HG02678 (cell line): ENCODE results near the gene C4BPA.

Experiments
- ATAC-seq: cut with Tn5 transposase; IDR thresholded peaks from one replicate; pipeline ENCODE4 v1.9.1; 2021; ENCODE audit warnings: mild to moderate bottlenecking, moderate library complexity; ENCODE audit not compliant: unreplicated experiment

Gene C4BPA

GRCh38 chr1:207112616-207113296 lies 8.7 kb downstream of the C4BPA start:
- ATAC-seq: no peak

DNA sequence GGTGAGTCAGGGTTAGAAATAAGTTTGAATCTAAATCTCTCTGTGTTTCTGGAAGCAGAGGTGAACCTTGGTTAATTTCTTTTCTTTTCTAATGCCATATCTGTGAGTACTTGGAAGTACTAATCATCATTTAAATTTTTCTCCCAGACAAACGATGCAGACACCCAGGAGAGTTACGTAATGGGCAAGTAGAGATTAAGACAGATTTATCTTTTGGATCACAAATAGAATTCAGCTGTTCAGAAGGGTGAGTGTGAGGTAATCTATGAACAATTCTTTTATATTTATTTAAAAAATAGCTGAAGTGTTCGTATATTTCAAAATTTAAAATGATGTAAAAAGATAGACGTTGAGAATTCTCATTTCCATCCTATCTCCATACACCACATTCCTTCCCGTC lies 11.2 kb downstream of the C4BPA start:
- no peak for ATAC-seq

DNA sequence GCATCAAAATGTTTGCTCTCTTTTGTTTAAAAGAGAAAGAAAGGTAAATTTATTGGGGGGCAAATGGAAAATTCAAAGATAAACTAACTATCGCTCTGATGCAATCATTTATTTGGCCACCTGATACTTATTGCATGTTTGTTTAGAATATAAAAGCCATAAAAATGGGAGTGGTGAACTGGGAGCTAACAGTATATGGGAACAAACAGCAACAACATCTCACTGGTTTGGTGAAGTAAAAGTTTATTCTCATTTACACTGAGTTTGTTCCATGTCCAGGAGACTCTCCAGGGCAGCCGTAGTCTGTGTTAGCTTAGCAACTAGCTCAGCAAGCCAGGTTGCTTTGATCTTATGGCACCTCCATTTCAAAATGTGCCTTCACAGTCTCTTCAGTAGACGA lies 20.4 kb downstream of the C4BPA start:
- ATAC-seq: no peak

GRCh38 chr1:207128336-207128921 lies 24.4 kb downstream of the C4BPA start:
- ATAC-seq: no peak

DNA sequence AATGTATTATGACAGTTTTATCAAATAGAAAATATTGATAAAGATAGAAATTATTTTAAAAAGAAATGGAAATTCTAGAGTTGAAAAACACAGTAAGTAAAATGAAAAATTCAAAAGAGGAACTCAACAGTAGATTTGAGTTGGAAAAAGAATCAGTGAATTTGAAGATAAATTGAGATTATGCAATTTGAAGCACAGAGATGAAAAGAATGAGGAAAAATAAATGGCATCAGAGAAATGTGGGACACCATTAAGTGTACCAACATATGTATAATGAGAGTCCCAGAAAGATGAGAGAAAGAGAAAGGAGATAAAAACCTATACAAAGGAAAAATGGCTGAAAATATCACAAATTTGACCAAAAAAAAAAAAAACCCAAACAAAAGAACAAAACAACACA lies 25.0 kb downstream of the C4BPA start:
- no peak for ATAC-seq

GRCh38 chr1:207130252-207131036 lies 26.4 kb downstream of the C4BPA start:
- no peak for ATAC-seq

- no peak for ATAC-seq
These were observed 27.1 kb downstream of the C4BPA start for GRCh38 chr1:207131163-207131562.

GRCh38 chr1:207134581-207134980 lies 30.5 kb downstream of the C4BPA start:
- ATAC-seq: no peak

GRCh38 chr1:207139616-207140015 lies 35.6 kb downstream of the C4BPA start:
- no peak for ATAC-seq

GRCh38 chr1:207140536-207140935 lies 36.5 kb downstream of the C4BPA start:
- ATAC-seq: no peak

DNA sequence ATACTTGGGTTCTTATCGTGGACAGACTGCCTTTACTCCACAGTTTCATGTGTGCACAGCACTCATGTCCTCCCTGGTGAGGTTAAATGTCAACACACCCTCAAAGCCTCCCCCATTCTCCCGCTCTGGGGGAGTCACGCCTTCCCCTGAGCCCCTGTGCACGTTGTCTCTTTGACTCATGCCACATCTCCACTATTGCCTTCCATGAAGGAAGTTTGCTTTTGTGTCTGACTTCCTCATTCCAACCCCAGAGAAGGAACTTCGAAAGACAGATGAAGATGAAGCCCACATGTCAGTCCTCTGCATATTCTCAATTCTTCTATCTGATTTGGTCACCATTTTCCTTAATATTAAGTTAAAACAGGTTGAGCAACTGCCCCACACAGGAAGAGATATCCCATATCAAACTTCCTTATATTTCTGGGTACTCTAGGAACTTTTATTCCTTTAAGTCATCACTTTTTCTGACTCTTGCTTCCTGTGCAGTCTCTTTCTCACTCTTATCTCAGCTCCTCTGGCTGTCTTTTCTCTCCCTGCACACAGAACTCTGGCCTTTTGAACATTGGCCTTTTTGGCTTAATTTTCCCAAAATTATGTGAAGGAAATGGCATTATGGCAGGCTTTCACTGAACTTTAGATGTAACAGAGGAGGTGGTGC lies 41.5 kb downstream of the C4BPA start:
- no peak for ATAC-seq

DNA sequence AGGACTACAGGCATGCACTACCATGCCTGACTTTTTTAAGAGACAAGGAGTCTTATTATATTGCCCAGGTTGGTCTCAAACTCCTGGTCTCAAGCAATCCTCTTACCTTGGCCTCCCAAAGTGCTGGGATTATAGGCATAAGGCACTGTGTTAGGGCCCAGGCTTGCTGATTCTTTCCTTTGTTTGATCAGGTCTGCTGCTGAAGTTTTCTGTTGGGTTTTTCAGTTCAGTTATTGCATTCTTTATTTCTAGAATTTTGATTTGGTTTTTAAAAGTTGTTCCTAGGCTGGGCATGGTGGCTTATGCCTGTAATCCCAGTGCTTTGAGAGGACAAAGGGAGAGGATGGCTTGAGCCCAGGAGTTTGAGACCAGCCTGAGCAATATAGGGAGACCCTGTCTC lies 47.9 kb downstream of the C4BPA start:
- ATAC-seq: no peak

DNA sequence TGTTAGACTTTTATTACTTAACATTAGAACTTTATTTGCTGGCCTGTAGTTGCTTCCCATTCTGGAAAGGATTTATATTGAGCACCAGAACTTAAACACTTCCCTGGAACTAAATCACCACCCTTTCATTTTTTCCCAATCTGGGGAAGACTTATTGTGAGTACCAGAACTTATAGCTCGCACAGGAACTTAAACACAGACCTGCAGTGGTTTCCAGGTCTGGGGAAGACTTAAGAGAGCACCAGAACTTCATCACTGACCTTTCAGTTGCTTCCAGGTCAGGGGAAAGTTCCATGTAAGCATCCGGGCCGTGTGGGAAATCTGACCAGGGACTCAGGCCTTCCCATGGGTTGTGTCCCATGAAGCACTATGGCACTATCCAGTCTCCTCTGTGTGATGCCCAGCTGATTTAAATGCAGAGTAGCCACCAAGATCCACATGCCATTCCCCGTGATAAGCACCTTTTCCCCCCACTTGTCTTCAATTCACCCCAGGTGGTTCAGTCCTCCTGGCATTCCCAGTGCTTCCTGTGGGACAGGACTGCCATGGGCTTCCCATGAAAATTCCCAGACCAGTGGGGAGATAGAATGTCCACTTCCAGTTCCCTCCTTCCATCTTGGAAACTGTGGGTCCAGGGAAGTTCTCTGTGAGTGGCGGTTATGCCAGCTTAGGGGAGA lies 48.9 kb downstream of the C4BPA start:
- ATAC-seq: no peak

GRCh38 chr1:207155028-207155427 lies 51.0 kb downstream of the C4BPA start:
- no peak for ATAC-seq

GRCh38 chr1:207156095-207156494 lies 52.1 kb downstream of the C4BPA start:
- no peak for ATAC-seq

DNA sequence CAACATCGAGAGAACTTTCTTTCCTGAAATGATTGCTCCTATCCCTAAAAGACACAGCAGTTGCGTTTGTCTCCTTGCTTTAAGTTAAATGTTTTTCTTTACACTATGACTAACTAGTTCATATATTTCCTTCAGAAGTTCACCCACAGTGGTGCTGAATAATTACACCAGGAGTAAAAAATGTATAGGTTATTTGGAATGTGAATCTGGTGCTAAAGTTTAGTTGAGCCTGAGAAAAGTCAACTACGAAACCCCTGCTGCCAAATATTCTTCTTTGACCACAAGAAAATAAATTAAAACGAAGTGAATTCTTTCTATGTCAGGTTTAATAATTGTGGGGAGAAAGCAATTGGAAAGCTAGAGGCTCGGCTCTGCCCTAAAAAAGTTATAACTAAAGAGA lies 52.8 kb downstream of the C4BPA start:
- ATAC-seq: no peak

DNA sequence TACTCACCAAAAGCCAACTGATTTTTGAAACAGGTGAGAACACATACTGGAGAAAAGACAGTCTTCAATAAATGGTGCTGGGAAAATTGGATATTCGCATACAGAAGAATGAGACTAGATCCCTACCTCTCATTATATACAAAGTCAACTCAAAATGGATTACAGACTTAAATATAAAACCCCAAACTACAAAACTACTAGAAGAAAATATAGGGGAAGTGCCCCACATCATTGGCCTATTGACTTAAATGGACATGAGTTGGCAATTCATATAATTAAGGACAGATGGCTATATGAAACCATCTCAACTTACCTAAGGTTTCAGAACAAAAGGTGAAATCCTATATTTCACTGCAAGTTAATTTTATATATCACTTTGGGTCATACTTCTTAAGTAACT lies 60.1 kb downstream of the C4BPA start:
- no peak for ATAC-seq

DNA sequence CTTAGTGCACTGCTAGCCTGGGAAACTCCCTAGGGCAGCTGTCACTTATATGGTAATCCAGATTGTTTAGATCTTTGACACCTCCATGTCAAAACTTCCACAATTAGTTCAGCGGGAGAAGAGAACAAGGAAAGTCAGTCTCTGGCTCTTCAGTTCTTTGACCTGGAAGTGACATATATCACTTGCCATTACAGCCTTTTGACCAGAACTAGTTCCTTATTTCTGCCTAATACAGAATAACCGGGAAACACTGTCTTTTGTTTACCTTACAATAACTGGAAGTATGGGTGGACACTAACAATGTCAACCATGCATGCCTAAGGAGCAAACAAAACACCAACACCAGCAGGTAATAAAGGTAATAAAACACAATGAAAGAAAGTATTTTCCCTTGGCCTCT lies 68.3 kb downstream of the C4BPA start:
- no peak for ATAC-seq

DNA sequence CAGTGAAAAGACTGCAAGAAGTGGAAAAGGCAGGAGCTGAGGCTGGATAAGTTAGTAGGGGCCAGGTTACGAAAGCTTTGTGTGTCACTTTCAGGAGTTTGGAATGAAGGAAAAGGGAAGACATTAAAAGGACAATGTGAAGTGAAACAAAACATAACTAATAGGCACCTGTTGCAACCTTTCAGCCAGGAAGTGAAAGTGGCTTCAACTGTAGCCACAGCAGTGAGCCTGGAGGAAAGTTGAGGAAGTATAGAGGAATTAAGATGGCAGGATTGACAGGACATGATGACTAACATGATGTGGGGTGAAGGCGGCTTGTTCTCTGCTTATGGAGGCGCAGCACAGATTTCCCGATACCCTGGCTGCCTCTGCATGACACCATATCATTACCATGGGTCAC lies 68.9 kb downstream of the C4BPA start:
- no peak for ATAC-seq

- no peak for ATAC-seq
These were observed 69.4 kb downstream of the C4BPA start for GRCh38 chr1:207173396-207173795.

DNA sequence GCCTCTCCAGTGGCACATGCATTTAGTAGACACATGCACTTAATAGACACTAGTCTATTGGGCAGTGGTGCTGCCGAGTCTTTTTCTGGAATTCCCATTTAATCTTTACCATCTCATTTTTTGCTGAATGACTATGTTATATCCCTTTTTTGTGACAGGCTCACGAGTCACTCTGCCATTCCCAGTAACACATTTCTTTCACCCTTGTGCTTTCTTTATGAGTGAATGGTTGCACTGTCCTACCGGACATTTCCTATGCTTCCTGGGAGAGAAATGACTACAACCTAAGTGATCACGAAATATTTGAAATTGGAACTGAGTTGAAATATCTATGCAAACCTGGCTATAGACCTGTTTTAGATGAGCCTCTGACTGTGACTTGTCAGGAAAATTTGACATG lies 70.9 kb downstream of the C4BPA start:
- no peak for ATAC-seq
